Measurements from ENCODE around the gene ERAL1. TPM values are rescaled to one million over a fixed set of nuclear protein-coding genes. Genes with fewer than 3 reads are reported as not detected.

ERAL1 gene
- total and polyA plus RNA-seq, 4 donors: 28.4 to 39.3 (median 36.9) TPM

DNA sequence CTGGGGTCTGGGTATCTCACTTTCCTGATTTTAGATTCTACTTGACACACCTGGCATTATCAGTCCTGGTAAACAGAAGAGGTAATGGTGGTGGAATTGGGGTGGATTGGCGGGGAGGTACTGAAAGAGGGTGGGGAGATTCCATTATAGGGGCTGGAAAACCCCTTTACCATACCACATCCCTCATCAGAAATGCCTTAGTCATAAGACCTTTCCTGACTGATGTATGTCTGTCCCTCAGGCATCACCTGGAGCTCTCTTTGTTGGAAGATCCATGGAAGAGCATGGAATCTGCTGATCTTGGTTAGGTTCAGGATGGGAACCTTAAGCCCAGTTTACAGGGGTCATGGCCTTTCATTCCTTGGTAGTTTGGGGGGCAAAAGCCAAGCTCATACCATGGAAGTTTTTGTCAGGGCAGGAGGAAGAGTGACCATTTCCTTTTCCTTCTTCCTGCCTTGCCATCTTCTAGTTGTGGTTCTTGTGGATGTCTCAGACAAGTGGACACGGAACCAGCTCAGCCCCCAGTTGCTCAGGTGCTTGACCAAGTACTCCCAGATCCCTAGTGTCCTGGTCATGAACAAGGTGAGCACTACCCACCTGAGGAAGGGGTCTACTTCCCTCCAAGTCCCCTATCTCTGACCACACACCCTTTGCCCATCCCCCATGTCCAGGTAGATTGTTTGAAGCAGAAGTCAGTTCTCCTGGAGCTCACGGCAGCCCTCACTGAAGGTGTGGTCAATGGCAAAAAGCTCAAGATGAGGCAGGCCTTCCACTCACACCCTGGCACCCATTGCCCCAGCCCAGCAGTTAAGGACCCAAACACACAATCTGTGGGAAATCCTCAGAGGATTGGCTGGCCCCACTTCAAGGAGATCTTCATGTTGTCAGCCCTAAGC, 3.3 kb downstream of the ERAL1 start:
- H3K9ac ChIP-seq (ENCODE audit: insufficient read depth in 1 of 2, low read length in 2 of 2): no peak overlapping the region
- ATAC-seq (ENCODE audit: insufficient read depth, low FRiP score) (no peak), DNase-seq (no peak)
- no peaks in the 10 kb centered on the region for H3K27me3 ChIP-seq (ENCODE audit: control insufficient read depth in 3 of 3, insufficient read depth in 3 of 3, low read length in 2 of 3)
- H3K4me3 ChIP-seq: no peak overlapping the region
- TF ChIP-seq, protein P1, sequence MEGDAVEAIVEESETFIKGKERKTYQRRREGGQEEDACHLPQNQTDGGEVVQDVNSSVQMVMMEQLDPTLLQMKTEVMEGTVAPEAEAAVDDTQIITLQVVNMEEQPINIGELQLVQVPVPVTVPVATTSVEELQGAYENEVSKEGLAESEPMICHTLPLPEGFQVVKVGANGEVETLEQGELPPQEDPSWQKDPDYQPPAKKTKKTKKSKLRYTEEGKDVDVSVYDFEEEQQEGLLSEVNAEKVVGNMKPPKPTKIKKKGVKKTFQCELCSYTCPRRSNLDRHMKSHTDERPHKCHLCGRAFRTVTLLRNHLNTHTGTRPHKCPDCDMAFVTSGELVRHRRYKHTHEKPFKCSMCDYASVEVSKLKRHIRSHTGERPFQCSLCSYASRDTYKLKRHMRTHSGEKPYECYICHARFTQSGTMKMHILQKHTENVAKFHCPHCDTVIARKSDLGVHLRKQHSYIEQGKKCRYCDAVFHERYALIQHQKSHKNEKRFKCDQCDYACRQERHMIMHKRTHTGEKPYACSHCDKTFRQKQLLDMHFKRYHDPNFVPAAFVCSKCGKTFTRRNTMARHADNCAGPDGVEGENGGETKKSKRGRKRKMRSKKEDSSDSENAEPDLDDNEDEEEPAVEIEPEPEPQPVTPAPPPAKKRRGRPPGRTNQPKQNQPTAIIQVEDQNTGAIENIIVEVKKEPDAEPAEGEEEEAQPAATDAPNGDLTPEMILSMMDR (IDR thresholded peaks at IDR 0.05; ENCODE audit: control extremely low read depth, extremely low read depth): no peak
- WGBS, 2 donors: 91 to 95% methylated on average over 3 of the region's 3 CpGs
- H3K9me3 ChIP-seq (ENCODE audit: control insufficient read depth in 4 of 4, insufficient read depth in 3 of 4, low read length in 3 of 4): no peaks in the 10 kb centered on the region
- H3K36me3 ChIP-seq (ENCODE audit: control insufficient read depth in 4 of 4, insufficient read depth in 4 of 4, low read length in 4 of 4): peaks cover 3 to 30% (median 27%) of the 10 kb centered on the region in 4 donors
- H3K4me1 ChIP-seq (ENCODE audit: control insufficient read depth in 5 of 5, insufficient read depth in 5 of 5, low read length in 5 of 5): peaks cover 0 to 11% (median 3%) of the 10 kb centered on the region in 5 donors
- H3K27ac ChIP-seq (ENCODE audit: low read depth in 1 of 2, low read length in 1 of 2): no peak overlapping the region

- TF ChIP-seq, protein P1 (IDR thresholded peaks at IDR 0.05; ENCODE audit: control extremely low read depth, extremely low read depth): no peak
- Histone ChIP-seq H3K27me3 (ENCODE audit: control insufficient read depth in 3 of 3, insufficient read depth in 3 of 3, low read length in 2 of 3) (no peaks in the 10 kb centered on the region), H3K4me3 (no peak overlapping the region), H3K4me1 (ENCODE audit: control insufficient read depth in 5 of 5, insufficient read depth in 5 of 5, low read length in 5 of 5) (peaks cover 0 to 11% (median 3%) of the 10 kb centered on the region in 5 donors), H3K27ac (ENCODE audit: low read depth in 1 of 2, low read length in 1 of 2) (no peak overlapping the region), H3K36me3 (ENCODE audit: control insufficient read depth in 4 of 4, insufficient read depth in 4 of 4, low read length in 4 of 4) (peaks cover 3 to 30% (median 27%) of the 10 kb centered on the region in 4 donors), H3K9ac (ENCODE audit: insufficient read depth in 1 of 2, low read length in 2 of 2) (no peak overlapping the region), H3K9me3 (ENCODE audit: control insufficient read depth in 4 of 4, insufficient read depth in 3 of 4, low read length in 3 of 4) (no peaks in the 10 kb centered on the region)
- DNase-seq (no peak), ATAC-seq (ENCODE audit: insufficient read depth, low FRiP score) (no peak)
- WGBS, 2 donors: 48 to 71% methylated on average over 2 of the region's 2 CpGs
These were observed 4.1 kb downstream of the ERAL1 start for GRCh38 chr17:28858801-28859355.

- Histone ChIP-seq H3K4me3 (no peak overlapping the region), H3K9me3 (ENCODE audit: control insufficient read depth in 4 of 4, insufficient read depth in 3 of 4, low read length in 3 of 4) (no peaks in the 10 kb centered on the region), H3K4me1 (ENCODE audit: control insufficient read depth in 5 of 5, insufficient read depth in 5 of 5, low read length in 5 of 5) (peaks cover 0 to 5% (median 0%) of the 10 kb centered on the region in 5 donors), H3K36me3 (ENCODE audit: control insufficient read depth in 4 of 4, insufficient read depth in 4 of 4, low read length in 4 of 4) (peaks cover 3 to 30% (median 27%) of the 10 kb centered on the region in 4 donors), H3K9ac (ENCODE audit: insufficient read depth in 1 of 2, low read length in 2 of 2) (no peak overlapping the region), H3K27me3 (ENCODE audit: control insufficient read depth in 3 of 3, insufficient read depth in 3 of 3, low read length in 2 of 3) (no peaks in the 10 kb centered on the region), H3K27ac (ENCODE audit: low read depth in 1 of 2, low read length in 1 of 2) (no peak overlapping the region)
- ATAC-seq (ENCODE audit: insufficient read depth, low FRiP score) (no peak), DNase-seq (no peak)
- 94 to 98% methylated on average over 4 of the region's 4 CpGs for WGBS, 2 donors
- TF ChIP-seq, protein P1 (IDR thresholded peaks at IDR 0.05; ENCODE audit: control extremely low read depth, extremely low read depth): no peak
These were observed 5.6 kb downstream of the ERAL1 start for GRCh38 chr17:28860363-28860808.

Measured in lung (tissue), 12 donors.